HG03066 (cell line): ENCODE results near the gene IQCE.

ENCODE experiments used
- ATAC-seq: cut with Tn5 transposase; IDR thresholded peaks from one replicate; pipeline ENCODE4 v1.9.1; 2021; ENCODE audit warnings: low read depth; ENCODE audit not compliant: unreplicated experiment

IQCE gene

GRCh38 chr7:2628891-2629290, 70.1 kb downstream of the IQCE start:
- no peak for ATAC-seq

DNA sequence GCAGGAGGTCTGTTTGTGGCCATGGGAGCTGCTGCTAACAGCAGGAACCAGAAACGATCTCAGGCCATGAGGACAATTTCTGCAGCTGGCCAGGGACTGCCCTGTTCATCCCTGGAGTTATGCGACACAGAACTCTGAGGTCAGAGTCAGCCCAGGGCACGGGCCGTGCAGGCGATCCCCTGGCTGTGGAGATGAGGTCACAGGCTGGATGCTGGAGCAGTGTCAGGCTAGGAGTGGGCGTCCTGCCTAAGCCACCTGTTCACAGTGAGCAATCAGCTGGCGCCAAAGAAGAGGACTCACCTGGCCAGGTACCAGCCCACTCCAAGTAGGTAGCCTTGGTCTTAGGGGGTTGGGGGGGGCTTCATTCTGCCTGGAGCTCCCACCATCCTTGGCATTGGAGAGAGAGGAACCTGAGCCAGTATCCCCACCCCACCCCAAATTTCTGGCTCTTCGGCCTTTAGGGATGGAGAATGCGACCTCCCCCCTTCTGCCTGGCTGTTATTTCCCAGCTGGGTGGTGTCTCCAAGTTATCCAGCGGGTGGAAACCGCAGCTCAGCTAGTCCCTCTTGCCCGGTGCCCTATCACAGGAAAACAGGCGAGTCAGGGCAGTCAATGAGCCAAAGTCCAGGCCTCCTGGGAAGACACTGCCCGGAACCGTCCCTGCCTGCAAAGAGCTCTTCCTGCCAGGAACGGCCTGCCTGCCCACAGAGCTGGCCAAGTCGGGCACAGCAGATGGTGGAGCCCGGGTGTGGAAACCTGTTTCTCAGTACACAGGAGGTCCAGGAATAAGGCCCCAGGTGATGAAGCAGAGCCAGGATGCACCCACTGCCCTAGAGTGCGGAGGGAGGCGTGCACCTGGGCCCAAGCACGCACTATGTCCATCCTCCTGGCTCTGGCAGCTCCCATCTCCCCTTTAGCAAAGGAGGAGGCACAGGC, 71.2 kb downstream of the IQCE start:
- no peak for ATAC-seq

DNA sequence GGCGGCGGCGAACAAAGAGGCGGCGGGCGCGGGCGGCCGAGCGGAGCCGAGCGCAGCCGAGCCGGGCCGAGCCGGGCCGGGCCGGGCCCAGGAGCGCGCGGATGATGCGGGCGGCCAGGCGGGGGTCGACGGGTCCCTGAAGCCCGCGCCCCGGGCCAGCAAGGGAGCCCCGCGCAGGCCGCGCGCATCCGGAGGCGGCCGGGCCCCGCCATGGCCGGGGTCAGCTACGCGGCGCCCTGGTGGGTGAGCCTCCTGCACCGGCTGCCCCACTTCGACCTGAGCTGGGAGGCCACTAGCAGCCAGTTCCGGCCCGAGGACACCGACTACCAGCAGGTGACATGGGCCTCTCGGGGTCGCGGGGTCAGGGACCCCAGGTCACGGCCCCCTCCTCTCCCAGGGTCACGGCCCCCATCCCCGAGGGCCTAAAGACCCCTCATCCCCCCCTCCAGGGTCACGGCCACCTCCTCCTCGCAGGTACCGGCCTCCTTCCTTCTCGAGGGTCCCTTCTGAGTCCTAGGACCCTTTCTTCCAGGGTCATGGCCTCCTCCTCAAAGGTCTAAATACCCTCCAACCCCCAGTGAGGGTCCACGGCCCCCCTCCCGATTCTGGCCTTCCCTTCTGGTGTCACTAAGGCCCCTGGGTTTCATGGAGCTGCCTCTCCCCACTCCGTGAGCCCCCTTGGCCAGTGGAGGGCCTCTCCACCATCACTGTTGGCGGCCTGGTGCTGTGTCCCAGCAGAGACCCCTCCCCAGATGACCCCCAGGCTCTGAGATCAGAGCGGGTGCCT, 73.4 kb downstream of the IQCE start, which contains the start of gene TTYH3:
TSS of gene TTYH3 (plus strand) at position 41 of the 787 bp plus-strand sequence. CDS start at position 211, 170 bp downstream.
- ATAC-seq, result peak; percentile 31

DNA sequence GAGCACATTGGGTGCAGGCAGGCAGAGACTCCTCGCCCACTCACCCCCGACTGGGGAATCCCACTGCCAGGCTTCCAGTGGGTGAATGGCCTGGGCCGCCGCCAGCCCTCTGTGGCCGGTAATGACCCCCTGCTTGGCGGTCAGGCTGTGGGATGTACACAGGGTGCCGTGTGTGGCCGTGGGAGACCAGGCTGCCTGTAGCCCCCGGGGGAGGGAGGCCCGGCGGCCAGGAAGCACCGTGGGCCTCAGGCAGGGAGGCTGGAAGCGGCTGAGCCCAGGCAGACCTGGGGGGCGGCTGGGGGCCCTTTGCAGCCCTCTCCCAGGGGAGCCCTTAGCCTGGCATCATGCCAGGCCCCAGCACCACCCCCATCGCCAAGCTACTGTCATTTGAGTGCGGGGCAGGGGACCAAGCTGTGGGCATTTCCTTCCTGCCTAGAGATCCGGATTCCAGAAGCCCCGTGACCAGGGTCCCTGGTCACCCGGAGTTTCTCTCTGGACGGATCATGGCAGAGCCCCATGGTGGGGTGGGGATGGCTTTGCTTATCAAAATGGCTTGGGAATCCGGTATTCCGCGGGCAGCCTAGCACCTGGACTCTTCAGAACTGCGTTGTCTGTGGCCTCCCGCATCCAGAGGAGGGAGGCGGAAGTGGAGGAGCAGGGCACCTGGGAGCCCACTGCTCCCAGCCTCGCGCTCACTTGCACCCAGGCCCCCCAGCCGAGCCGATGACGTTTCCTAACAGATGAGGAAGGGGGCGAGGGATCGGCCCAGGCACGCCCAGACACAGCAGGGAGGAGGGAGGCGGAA, 74.2 kb downstream of the IQCE start:
- no peak for ATAC-seq

DNA sequence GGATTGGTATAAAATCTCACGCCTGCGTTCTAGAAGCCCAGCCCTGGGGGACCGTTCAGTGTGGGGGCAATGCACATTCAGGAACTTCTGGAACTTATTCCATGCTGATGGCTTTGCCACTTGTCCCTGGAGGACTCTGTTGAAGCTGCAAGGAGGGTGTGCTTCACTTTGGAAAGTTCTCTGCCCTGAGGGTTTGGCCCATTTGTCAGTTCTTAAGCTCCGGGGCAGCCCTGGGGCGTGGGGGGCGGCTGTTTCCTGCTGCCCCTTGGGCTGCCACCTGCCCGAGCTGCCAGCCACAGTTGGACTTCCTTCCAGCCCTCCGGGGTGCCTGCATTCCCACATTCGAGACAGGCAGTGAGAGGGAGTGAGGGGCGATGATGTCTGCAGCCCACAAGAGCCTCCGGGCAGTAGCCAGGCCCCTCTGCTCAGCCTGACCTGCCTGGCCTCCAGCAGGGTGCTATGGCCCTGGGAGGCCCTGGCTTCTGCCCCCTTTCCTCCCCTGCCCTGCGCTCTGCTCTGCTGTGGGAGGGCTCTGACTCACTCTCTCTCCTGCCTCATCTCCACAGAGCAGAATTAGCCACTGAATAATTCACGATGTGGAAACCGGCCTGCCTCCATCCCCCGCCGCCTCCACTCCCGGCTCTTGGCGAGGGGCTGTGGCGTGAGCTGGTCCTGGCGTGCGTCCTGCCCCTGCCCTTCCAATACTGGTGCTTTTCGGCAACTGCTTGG, 74.9 kb downstream of the IQCE start:
- no peak for ATAC-seq

- no peak for ATAC-seq
Measured at GRCh38 chr7:2634267-2635145, 75.7 kb downstream of the IQCE start.

DNA sequence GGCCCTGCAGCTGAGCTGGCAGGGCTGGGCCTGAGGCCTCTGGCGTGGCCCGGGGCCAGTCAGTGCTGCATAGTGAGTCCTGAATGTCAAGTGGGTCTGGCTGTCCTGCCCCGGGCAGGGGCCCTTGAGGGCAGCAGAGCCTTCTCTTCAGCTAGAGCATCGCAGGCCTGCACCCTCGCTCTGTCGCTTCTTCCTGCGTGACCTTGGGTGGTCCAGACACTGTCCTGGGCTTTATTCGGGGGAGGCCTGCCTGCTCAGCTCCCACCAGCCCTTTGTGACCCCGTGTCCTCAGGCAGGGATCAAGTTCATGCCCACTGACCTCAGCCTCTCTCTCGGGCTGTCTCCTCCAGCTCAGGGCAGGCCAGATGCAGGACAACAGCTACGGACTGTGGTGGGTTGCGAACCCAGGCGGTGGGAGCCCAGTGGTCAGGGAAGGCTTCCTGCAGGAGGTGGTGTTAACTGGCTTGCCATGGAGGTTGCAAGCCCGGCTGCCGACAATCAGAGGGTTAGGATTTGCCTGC, 76.4 kb downstream of the IQCE start:
- ATAC-seq, result no peak

DNA sequence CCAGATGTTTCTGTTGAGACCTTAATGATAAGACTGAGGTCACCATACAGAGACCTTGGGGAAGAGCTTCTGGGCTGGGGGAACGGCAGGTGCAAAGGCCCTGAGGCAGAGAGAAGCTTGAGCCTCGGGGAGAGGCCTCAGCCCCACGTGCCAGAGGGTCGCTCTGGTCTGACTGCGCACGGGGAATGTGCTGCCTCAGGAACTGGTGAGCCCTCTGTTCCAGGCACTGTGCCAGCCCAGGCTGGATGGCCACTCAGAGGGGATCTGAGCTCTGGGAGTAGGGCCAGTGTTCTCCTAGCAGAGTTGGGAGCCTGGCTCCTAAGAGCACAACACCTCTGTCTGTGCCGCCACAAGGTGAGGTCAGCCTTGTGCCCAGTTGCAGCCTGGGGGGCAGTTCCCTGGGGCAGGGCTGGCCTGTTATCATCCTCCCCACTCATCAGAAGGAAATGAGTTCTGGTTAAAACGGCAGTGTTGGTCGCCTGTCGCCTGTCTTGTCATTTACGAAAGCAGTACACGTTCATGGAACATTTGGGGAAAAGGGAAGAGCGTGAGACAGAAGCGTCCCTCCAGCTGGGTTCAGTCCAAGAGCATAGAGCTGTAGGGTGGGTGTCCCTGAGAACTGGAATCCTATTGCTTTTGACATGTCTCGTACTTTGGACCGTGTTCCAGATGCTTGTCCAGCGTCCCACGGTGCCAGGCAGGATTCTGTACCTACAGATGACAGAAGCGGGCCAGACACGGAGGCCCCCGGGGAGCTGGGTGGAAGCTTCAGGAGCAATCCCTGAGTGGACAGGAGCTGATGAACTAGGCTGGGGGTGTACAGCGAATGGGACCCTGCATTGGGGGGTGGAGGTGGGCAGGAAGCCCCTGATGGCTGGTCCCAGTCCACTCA, 77.3 kb downstream of the IQCE start:
- ATAC-seq, result no peak

- no peak for ATAC-seq
Measured at GRCh38 chr7:2637066-2637471, 78.3 kb downstream of the IQCE start.

DNA sequence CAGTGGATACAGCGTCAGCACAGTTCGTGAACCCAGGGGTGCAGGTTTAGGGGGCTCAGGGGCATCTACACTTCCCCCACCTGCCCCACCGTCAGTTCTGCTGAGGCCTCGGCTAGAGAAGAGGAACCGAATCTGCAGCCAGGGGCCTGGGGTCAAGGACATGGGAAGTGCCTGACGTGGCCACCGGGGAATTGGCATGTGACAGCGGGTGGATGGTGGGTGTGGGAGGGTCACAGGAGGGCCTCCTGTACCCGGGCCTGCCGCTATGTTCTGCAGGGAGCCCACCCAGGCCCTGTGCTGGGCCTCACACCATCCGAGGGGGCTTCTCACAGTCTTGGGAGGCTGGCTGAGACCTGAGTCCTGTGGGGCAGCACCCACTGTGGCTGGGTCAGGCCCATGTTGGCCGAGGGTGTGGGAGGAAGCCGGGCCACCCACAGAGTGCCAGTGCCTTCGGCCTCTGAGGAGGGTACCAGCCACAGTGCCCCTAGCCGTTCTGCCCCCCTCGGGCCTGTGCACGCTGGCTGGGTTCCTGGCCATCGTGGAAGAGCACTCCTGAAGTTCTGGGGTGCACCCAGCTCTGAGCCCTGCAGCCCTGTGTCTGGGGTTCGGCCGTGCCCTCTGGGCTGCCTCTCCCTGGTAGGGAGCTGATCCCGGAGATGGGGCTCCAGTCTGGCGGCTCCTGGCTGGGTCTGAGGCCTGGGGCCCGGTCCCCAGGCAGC, 78.9 kb downstream of the IQCE start:
- no peak for ATAC-seq

GRCh38 chr7:2638224-2638991, 79.6 kb downstream of the IQCE start:
- no peak for ATAC-seq

DNA sequence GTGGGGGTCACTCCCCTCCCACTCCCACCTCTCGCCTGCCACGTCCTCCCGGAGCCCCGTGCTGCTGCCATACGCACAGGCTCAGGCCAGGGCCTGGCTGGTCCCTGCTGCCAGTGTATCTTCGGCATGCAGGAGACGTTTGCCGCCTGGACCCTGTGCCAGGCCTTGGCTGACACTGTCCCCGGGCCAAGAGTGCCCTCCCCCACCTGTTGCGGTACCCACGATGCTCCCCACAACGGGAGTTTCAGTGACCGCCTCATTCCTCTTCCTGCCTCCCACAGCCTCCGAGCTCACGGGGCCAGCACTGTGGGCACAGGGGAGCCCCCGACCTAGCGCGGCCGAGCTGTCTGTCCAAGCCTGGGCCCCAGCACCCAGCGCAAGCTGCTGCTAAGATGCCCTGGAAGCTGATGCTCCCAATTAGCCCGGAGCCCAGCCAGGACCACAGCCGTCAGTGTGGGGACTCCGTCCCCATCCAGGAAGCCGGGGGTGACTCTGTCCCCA, 80.5 kb downstream of the IQCE start:
- no peak for ATAC-seq

GRCh38 chr7:2639695-2640481, 81.1 kb downstream of the IQCE start:
- ATAC-seq, result no peak

DNA sequence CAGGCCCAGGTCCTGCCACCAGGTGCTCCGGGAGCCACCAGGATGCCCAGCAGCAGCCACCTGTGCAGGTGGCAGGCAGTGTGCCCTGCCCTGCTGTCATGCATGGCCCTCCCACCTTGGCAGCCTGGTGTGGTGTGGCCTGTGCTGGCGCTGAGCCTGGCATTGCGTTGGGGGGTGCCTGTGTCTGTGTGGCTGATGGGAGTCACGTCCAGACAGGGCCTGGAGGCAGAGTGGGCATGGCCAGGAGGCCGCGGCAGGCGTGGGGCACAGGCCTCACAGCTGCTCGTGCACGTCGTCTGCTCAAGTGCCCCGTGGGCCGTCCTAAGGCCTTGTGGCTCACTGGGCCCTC, 81.7 kb downstream of the IQCE start:
- ATAC-seq, result no peak

GRCh38 chr7:2640846-2641316, 82.1 kb downstream of the IQCE start:
- ATAC-seq, result no peak
